ENCODE results near the gene SLC34A1.

SLC34A1 gene

DNA sequence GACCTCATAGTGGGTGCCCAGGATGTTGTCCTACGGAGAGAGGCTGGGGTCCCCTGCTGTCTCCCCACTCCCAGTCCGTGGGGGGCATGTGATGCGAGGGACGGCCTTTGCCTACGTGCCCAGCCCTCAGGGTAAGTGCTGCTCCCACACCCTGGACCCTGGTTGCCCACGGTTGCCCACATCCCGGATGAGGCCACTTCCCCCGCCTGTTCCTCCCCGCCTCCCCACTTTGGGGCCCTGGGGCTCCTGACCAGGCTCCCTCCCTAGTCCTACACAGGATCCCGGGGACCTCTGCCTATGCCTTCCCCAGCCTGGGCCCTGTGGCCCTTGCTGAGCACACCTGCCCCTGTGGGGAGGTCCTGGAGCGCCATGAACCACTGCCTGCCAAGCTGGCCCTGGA, 1.5 kb downstream of the SLC34A1 start:
- no peak for DNase-seq

DNA sequence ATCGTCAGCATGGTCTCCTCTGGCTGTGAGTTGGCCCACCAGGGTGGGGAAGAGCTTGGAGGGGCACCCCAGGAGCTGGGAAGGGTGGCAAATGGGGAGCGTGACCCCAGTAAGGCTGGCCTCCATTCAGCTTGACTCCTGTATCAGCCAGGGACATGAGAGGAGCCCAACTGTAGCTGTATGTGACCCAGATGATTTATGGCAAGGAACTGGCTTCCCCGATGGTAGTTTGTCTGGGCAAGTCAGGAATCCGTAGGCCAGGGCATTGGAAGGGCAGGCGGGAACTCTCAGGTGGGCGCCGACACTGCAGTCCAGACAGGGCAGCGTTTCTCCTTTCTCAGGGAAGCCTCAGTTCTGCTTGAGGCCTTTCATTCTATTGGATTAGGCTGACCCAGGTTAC, 2.3 kb downstream of the SLC34A1 start:
- DNase-seq = no peak

DNA sequence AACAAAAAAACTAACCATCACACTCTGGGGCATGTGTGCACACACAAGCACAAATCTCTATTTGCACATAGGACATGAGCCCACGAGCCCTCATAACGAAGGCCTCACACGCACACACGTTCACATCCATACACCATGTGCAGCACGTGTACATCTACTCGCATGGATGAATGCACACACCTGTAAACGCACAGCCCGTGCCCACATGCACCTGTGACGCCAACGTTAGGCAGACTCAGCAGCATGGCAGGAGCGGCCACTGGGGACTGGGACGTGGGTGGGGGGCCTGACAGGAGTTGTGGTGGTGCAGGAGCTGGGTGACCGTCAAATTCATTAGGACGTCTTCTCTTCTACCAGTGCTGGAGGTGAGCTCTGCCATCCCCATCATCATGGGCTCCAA, 3.2 kb downstream of the SLC34A1 start:
- DNase-seq = no peak

DNA sequence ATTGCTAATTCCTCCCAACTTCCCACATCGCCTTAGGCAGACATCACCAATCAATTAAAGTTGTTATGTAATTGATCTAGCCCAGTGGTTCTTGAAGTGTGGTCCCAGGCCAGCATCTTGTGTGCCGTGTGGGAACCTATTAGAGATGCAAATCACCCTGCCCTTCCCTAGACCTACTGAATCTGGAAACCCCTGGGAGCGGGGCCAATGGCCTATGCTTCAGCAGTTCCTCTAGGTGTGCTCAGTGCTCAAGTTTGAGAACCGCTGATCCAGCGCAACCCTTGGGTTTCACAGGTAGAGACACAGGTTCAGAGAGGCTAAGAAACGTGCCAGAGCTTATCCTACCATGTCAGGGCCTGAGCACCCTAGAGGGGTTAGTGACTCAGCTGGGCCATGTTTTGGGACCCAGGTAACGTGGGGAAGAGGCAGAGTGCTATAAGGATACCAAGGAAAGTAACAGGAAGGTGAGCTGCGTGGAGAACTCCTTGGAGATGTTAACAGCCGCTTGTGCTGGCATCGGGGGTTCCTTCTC, 4.4 kb downstream of the SLC34A1 start:
- DNase-seq = no peak

DNA sequence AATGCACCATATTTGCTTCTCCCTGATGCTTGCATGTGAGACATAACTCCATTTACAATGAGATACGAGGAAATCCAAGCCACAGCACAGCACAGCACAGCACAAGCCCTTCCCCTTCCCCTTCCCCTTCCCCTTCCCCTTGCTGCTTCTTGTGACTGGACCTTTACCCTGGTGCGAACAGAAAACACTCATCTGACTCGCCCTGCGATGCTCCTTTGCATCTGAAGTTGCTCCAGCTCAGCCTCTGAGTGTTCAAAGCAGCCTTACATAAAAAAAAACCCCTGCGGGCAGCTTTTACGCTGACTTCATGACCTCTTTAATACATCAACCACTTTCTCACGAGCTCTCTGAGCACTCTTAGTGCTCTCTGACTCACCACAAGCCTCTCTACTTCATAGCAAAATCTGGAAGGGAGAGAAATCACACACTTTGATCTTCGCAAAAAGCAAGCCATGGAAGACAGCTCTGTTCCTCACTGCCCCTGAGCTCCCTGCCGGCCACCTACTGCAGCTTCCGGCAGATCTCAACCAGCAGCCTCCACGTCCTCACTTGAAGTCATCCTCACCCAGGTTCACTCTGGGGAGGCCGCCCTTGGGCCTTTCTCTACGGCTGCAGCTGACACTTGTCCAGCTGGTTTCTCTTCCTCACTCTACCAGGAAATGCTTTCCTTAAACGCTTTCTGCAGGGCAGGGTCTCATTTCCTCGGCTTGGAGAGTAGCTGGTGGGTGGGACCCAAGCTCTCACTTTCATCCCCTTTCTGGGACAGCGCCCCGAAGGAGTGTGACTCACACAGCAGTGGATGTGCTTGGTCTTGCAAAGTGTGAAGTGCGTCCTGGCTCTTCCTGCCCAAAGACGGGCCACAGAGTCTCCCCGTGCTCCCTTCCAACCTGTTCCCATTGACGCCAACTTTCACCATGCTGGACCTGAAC, 5.3 kb downstream of the SLC34A1 start:
- DNase-seq = no peak

DNA sequence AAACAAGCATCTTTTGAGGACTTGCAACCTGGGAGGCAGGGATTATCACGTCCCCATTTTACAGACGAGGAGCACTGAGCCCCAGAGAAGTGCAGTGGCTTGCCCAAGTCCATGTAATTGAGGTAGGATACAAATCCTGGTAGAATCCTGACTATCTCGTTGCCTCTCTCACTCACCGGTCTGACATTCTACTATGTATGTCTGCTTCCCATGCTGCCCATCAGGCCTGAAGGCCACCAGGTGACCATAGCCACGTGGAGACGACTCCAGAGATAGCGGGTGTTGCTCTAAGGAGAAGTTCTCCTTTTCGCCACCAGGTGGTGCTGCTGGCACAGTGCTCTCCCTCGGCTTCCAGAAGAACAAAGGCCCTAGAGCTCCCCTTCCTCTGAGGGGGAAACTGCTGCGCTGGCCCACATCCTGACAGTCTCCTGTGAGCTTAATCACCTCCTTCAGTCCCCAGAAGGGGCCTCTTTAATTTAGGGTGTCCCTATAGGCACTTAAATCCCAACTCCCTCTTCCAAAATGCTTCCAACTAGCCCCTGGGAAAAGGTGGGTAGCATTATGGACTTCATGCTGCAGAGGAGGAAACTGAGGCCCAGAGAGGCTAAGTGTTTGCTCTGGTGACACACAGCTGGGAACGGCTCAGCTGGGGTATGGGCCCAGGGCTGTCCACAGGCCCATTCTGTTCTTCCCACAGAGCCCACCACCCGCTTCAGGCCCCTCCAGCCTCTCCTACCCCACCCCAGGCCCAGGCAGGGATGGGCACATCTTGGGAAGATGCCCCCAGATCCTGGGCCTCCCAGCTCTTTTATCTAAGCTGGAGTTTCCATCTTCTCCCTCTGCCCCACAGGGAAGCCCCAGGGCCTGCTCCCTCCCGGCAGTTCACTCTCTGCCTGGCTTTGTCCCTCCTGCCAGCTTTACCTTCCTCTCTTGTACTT, 6.4 kb downstream of the SLC34A1 start:
- peak in 54 of 58 donors; percentile 13 to 87 (median 56) for DNase-seq

DNA sequence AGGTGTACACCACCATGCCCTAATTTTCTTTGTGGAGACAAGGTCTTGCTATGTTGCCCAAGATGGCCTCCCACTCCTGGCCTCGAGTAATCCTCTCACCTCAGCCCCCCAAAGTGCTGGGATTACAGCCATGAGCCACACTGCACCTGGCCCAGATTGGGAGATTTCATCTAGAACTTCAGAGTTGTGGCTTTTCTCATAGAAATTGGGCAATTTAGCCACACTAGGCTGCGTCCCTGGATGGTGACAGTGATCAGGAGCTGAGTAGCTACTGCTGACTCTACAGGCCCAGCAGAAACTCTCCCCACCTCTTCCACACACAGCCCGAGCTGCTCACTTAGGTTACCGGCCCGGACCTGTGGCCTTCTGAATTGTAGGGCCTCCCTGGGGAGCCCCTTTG, 8.5 kb downstream of the SLC34A1 start:
- DNase-seq = no peak

DNA sequence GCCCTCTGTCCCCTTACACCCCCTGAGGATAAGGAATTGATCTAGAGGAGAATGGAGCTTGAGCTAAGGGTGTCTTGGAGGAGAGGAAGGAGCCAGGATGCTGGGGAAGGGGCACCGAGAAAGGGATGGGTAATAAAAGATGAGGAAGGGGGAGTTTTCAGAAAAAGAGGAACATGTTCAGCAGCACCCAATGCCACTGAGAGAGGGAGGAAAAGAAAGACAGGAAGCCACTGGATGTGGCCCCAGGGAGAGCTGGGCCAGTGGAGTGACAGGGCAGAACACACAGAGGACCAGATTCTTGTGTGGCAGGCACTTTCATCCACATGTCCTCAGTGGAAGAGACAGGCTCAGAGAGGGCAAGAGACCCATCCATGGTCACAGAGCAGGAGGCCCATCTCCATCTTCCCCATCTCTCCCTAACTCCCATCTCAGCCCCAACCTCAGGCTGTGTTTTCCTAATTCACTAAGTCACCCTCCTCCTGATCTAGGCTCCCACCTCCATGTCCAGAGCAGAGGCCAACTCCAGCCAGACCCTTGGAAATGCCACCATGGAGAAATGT, 9.1 kb downstream of the SLC34A1 start:
- no peak for DNase-seq

DNA sequence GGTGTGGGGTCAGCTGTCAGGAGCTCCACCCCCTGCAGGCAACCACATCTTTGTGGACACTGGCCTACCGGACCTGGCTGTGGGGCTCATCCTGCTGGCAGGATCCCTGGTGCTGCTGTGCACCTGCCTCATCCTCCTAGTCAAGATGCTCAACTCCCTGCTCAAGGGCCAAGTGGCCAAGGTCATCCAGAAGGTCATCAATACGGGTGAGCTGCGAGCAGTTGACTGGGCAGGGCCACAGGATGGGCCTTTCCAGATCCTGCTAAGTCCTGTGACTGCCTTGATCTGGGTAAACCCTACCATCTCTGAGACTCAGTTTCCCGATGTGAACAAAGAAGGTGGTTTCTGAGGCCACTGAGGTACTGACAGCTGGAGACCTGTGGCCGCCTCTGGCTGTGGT, 9.8 kb downstream of the SLC34A1 start:
- no peak for DNase-seq

DNA sequence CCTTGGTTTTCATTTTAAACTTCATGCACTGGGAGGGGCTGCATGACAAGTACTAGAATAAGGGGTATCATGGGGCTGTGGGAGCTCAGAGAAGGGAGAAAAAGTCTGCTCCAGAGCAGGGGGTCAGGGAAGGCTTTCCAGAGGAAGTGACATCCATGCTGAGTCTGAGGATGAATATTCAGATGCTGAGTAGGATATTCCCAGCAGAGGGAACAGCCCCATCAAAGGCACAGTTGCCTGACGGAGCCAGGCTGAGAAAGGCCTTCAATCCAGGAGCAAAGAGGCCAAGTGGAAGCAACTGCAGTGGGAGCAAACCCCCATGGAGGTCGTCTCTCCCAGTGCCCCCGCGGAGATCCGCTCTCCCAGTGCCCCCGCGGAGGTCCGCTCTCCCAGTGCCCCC, 11.8 kb downstream of the SLC34A1 start:
- no peak for DNase-seq

DNA sequence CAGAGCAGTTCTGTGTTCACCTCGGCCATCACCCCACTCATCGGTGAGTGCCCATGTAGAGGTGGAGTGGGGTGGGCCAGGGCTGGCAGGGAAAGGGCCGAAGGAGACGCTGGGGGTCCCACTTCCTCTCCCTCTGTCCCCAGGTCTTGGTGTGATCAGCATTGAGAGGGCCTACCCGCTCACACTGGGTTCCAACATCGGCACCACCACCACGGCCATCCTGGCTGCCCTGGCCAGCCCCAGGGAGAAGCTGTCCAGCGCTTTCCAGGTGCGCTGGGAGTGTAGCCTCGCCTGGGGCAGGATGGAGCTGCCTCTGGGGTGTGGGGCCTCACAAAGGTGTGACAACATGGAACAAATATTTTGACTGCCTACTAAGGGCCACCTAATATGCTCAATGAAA, 12.6 kb downstream of the SLC34A1 start:
- no peak for DNase-seq

DNA sequence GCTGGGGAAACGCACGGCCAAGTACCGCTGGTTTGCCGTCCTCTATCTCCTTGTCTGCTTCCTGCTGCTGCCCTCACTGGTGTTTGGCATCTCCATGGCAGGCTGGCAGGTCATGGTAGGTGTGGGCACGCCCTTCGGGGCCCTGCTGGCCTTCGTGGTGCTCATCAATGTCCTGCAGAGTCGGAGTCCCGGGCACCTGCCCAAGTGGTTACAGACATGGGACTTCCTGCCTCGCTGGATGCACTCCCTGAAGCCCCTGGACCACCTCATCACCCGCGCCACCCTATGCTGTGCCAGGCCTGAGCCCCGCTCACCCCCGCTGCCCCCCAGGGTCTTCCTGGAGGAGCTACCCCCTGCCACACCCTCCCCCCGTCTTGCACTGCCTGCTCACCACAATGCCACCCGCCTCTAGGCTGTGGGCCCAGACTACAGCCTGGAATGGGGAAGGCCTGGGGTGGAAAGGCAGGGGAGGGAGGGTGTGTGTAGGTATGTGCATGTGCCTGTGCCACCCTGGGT, 13.7 kb downstream of the SLC34A1 start:
- DNase-seq = no peak

DNA sequence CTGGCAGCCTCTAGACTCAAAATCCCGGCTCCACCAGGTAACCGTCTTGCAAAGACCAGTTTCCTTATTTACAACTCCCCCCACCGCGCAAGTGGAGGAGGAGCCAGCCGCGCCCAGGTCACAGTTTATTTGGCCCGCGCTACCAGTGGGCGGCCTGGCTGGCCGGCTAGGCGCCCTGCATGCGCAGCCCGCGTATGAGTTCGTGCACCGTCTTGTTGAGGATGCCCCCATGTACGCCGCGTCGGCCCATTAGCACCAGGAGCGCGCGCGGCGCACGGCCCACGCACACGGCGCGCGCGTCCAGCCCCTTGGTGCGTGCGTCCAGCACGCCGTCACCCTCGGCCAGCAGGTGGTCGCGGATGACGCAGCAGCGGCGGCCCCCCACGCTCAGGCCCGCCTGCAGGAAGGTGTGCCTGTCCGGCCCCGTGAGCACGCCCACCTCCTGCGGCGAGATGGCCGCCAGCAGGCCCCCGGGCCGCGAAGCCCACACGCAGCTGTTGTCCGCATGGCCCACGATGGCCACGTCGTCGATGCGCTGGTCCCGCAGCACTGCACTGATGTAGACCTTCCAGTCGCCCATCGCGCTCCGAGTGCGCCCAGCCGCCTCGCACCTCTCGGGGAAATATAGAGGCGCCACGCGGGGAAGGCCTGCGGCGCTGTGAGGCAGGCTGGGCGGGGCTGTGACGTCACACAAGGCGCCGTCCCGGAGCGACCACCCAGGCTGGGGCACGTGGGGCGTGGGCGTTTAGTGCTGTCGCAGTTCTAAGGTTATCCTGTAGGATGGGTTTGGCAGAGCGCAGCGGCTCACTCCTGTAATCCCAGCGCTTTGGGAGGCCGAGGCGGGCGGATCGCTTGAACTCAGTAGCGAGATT, 16.0 kb downstream of the SLC34A1 start, which contains the start of gene PFN3:
Gene PFN3, minus strand, starts transcription at position 665 of the 872 bp plus-strand sequence. Its CDS starts 85 bp downstream, at position 580.
- peak in 1 of 58 donors; percentile 22 for DNase-seq

DNA sequence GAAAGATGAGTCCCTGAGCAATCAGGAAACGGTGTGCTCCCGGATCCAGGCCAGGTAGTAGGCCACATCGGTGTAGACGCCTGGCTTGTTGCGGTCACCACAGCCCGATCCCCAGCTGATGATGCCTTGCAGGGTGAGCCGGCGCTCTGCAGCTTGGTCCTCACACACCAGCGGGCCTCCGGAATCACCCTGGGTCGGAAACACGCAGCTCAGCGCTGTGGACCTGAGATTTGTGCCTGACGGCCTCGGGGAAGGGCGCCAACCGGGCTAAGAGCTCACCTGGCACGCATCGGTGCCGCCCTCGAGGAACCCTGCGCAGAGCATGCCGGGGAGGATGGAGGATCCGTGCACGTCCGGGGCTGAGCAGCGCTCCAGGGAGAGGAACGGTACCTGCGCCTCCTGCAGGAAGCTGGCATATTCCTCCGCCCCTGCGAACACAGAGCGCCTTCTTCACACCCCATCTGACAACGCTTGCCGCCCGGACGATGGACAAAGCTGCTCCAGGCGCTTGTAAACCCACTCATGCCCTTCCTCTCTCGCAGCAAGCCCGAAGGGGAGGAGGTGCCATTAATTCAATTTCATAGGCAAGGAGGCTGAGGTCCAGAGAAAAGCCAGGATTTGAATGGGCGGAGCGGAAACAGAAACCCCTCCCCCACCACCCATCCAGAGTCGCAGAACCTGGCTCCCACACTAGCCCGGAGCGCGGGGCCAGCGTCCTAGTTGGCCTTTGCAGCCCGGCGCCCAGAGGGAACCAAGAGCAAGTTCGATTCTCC, 18.2 kb downstream of the SLC34A1 start:
- DNase-seq = peak in 25 of 58 donors; percentile 6 to 69 (median 34)

DNA sequence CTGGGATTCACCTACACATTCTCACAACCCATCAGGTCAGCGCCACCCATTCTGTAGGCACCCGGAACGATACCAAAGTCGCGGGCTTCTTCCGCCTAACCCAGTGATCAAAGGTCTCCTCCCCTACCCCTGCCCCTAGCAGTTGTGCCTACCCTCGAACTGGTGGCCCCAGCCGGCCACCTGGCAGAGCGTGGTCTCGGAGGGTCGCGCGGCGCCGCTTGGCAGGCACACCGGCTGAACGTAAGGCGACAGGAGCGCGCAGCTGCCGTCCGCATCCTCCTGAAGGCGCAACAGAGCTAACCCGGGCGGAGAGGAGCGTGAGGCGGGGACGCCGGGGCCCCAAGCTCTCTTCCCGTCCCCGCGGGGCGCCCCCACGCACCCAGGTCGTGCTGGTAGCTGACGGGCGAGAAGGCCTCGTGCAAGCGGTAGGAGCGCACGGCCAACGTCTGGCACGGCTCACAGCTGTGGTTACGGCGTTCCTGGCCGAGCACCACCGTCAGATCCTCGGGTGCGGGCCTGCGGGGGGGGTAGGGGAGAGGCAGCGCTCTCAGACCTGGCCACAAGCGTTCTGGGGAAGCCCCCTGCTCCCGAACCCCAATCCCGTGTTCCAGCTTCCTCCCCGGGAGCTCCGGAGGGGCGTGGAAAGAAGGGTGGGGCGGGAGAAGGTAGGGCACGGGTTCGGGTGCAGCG, 19.0 kb downstream of the SLC34A1 start:
- DNase-seq = peak in 4 of 58 donors; percentile 24 to 53 (median 32)

DNA sequence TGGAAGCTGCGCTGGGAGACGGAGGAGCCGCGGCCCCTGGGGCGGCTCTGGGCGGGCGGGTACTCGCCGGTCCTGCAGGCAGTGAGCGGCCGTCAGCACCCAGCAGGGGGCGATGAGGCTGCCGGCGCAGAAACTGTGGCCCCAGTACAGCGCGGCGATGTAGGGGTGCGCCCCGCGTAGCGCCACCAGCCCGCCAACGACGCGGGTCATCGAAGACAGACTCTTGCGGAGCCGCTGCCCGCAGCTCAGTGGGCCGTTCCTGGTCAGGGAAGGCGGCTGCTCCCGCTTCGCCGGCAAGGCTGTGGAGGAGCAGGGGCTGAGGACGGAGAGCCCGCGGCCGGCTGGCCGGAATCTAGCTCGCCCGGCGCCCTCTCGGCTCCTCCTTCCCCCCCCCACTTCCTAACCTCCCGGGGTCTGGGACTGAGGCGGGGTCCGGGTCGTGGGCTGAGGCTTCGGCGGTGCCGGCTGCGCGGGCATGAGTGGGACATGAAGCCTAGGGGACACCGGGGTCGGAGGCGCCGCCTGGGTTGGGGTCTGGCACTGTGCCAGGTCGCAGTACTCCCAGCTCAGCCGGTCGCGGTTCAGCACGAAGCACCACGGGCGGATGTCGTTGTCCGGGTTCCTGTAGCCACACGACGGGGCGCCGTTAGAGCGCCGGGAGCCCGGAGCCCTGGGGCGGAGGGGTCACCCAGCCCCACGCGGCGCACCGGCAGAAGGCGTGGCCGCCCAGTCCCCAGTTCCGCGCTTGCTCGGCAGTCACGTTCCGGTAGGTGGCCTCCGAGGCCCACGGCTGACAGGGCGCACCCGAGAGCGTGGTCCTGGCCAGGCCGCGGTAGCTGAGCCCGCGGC, 19.8 kb downstream of the SLC34A1 start:
- peak in 50 of 58 donors; percentile 6 to 75 (median 52) for DNase-seq

DNA sequence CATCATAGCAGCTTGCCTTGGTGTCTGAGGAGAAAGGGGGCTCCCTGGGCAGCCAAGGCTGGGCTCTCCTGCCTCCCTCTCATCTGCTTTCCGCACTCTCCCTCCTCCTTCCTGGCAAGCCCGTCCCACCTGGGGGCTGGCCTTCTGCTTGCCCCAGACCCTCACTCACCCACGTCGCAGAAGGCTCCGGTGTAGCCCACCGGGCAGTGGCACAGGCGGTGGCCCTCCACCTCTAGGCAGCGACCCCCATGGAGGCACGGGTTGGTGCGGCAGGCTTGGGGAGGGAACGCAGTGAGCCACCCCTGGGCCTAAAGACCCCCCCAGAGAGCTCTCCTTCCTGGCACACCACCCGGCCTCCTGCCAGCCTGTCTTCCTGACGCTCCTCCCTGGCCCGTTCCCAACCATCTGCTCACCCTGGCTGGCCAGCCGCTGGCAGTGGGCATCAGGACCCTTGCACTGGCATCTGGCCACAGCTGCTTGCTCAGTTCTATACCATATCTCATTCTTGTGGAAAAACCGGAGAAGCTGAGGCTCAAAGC, 20.5 kb downstream of the SLC34A1 start:
- peak in 1 of 58 donors; percentile 31 for DNase-seq

Measured in anterior cingulate cortex (tissue), 58 donors.